ENCODE results near the gene MRPL4. TPM values are rescaled to one million over a fixed set of nuclear protein-coding genes. Genes with fewer than 3 reads are reported as not detected.

MRPL4 gene
- total RNA-seq, 1 donor from 2014 or later = 96.3 TPM

DNA sequence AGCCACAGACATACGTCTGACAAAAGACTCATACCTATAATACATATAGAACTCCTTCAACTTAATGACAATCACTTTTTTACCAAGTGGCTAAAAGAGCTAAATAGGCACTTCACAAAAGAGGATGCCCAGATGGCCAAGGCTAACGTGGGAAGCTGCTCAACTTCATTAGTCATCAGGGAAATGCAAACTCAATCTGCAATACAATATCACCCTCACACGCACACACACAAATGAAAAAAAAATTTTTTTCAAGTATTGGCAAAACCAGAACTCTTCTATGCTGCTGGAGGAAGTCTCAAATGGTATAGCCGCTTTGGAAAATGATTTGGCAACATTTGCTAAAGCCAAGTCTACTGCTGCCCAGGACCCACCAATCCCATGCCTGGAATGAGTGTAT lies 42.7 kb upstream of the MRPL4 start:
- no peaks in the 10 kb centered on the region for H3K36me3 ChIP-seq (ENCODE audit: control insufficient read depth, insufficient read depth, low read length)
- no peak for DNase-seq (ENCODE audit: low read depth)
- TF ChIP-seq, protein P1, sequence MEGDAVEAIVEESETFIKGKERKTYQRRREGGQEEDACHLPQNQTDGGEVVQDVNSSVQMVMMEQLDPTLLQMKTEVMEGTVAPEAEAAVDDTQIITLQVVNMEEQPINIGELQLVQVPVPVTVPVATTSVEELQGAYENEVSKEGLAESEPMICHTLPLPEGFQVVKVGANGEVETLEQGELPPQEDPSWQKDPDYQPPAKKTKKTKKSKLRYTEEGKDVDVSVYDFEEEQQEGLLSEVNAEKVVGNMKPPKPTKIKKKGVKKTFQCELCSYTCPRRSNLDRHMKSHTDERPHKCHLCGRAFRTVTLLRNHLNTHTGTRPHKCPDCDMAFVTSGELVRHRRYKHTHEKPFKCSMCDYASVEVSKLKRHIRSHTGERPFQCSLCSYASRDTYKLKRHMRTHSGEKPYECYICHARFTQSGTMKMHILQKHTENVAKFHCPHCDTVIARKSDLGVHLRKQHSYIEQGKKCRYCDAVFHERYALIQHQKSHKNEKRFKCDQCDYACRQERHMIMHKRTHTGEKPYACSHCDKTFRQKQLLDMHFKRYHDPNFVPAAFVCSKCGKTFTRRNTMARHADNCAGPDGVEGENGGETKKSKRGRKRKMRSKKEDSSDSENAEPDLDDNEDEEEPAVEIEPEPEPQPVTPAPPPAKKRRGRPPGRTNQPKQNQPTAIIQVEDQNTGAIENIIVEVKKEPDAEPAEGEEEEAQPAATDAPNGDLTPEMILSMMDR (IDR thresholded peaks at IDR 0.05; ENCODE audit: insufficient read depth, low read length, poor library complexity, severe bottlenecking) = no peak
- no peak overlapping the region for H3K4me3 ChIP-seq (ENCODE audit: low read depth, low read length)
- H3K27me3 ChIP-seq (ENCODE audit: control insufficient read depth, insufficient read depth, low read length) = no peaks in the 10 kb centered on the region

DNA sequence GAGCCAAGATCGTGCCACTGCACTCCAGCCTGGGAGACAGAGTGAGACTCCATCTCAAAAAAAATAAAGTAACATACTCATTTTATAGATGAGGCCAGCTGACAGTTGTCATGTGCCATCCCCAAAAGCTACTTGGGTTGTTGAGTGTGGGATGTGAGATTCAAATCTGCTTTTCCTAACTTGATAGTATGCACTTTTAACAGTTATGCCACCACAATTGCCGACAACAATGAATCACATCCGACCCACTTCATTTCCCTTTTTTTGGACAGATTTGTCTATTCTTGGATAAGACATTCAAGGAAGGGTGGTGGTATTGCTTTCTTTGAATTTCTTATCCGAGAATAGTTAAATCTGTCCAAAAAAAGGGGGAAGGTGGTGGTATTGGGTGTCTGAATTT lies 41.0 kb upstream of the MRPL4 start:
- no peak for DNase-seq (ENCODE audit: low read depth)

GRCh38 chr19:10211691-10212090 lies 40.3 kb upstream of the MRPL4 start:
- TF ChIP-seq, protein P1 (IDR thresholded peaks at IDR 0.05; ENCODE audit: insufficient read depth, low read length, poor library complexity, severe bottlenecking) = no peak
- Histone ChIP-seq H3K4me3 (ENCODE audit: low read depth, low read length) (no peak overlapping the region), H3K36me3 (ENCODE audit: control insufficient read depth, insufficient read depth, low read length) (no peaks in the 10 kb centered on the region), H3K27me3 (ENCODE audit: control insufficient read depth, insufficient read depth, low read length) (no peaks in the 10 kb centered on the region)
- DNase-seq (ENCODE audit: low read depth) = no peak

More for the DNA sequence above, 41.0 kb upstream of the MRPL4 start:
- no peaks in the 10 kb centered on the region for H3K27me3 ChIP-seq (ENCODE audit: control insufficient read depth, insufficient read depth, low read length)
- TF ChIP-seq, protein P1 (IDR thresholded peaks at IDR 0.05; ENCODE audit: insufficient read depth, low read length, poor library complexity, severe bottlenecking) = no peak
- no peaks in the 10 kb centered on the region for H3K36me3 ChIP-seq (ENCODE audit: control insufficient read depth, insufficient read depth, low read length)
- H3K4me3 ChIP-seq (ENCODE audit: low read depth, low read length) = no peak overlapping the region

DNA sequence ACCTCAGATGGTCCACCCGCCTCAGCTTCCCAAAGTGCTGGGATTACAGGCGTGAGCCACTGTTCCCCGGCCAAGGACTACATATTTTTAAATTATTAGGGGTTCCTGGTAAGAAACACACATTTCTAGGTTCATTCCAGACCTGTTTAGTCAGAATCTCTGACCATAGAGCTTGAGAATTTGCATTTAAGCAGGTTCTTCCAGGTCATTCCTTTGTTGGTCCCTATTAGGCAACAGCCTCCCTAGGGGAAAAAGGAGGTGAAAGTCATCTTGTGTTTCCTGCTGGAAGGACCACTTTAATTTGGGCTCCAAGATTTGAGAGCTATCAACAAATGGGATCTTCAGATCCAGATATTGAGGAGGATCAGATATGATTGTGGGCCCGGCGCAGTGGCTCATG lies 37.2 kb upstream of the MRPL4 start:
- H3K27me3 ChIP-seq (ENCODE audit: control insufficient read depth, insufficient read depth, low read length) = no peaks in the 10 kb centered on the region
- TF ChIP-seq, protein P1 (IDR thresholded peaks at IDR 0.05; ENCODE audit: insufficient read depth, low read length, poor library complexity, severe bottlenecking) = no peak
- H3K4me3 ChIP-seq (ENCODE audit: low read depth, low read length) = no peak overlapping the region
- H3K36me3 ChIP-seq (ENCODE audit: control insufficient read depth, insufficient read depth, low read length) = no peaks in the 10 kb centered on the region
- no peak for DNase-seq (ENCODE audit: low read depth)

GRCh38 chr19:10217085-10217484 lies 34.9 kb upstream of the MRPL4 start:
- no peak for DNase-seq (ENCODE audit: low read depth)
- TF ChIP-seq, protein P1 (IDR thresholded peaks at IDR 0.05; ENCODE audit: insufficient read depth, low read length, poor library complexity, severe bottlenecking) = no peak

DNA sequence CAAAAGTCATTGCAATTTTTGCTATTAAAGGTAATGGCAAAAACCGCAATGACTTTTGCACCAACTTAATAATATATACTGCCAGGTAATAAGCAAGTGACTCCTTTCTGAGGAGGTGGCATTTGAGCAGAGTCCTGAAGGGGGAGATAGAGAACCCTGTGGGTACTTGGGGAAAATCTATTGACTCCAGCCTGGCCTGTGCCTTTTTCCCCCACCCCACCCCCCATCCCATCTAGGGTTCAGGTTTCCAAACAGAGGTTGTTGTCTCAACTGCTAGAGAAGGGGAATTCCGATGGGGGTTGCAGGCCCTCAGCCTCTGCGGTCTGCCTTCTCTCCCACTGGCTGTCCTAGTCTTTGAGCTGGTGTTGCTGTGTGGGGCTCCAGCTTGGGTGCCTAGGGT lies 32.3 kb upstream of the MRPL4 start:
- no peaks in the 10 kb centered on the region for H3K36me3 ChIP-seq (ENCODE audit: control insufficient read depth, insufficient read depth, low read length)
- TF ChIP-seq, protein P1 (IDR thresholded peaks at IDR 0.05; ENCODE audit: insufficient read depth, low read length, poor library complexity, severe bottlenecking) = peak; percentile 31
- no peak overlapping the region for H3K4me3 ChIP-seq (ENCODE audit: low read depth, low read length)
- H3K27me3 ChIP-seq (ENCODE audit: control insufficient read depth, insufficient read depth, low read length) = no peaks in the 10 kb centered on the region
- DNase-seq (ENCODE audit: low read depth) = no peak

More at GRCh38 chr19:10217085-10217484, 34.9 kb upstream of the MRPL4 start:
- Histone ChIP-seq H3K27me3 (ENCODE audit: control insufficient read depth, insufficient read depth, low read length) (no peaks in the 10 kb centered on the region), H3K36me3 (ENCODE audit: control insufficient read depth, insufficient read depth, low read length) (no peaks in the 10 kb centered on the region), H3K4me3 (ENCODE audit: low read depth, low read length) (no peak overlapping the region)

Measured in kidney epithelial cell (primary cell).